Ascending aorta (tissue), 2 donors: ENCODE results near the gene SNAI1. TPM values are rescaled to one million over a fixed set of nuclear protein-coding genes. Genes with fewer than 3 reads are reported as not detected.
A peak's percentile ranks its signal among the peaks of the same experiment; 100 is the strongest.
"Not testable (repeated sequence)": the region's sequence is repeated elsewhere in the genome, so short reads cannot be mapped to it uniquely, and the experiment has no call there.

Experiments used
- DNase-seq, 2 donors: peaks; one replicate each; pipeline ENCODE4 v3.0.0-alpha.2; 2019; ENCODE audit warnings: low spot score in 2 of 2
- H3K27ac ChIP-seq, 2 donors: fragments of 200-600 bp; sonication (generic); one replicate each; pipeline ENCODE4 v1.5.1; 2016 to 2017; ENCODE audit warnings: mild to moderate bottlenecking in 1 of 2
- H3K27me3 ChIP-seq: fragments of 200-600 bp; sonication (generic); one replicate; pipeline ENCODE4 v1.5.1; 2017
- H3K36me3 ChIP-seq, 2 donors: fragments of 200-600 bp; sonication (generic); one replicate each; pipeline ENCODE4 v1.5.1; 2016
- H3K4me1 ChIP-seq, 2 donors: fragments of 200-600 bp; sonication (generic); one replicate each; pipeline ENCODE4 v1.5.1; 2016 to 2017; ENCODE audit warnings: mild to moderate bottlenecking in 1 of 2
- H3K4me3 ChIP-seq, 2 donors: fragments of 200-600 bp; sonication (generic); one replicate each; pipeline ENCODE4 v1.5.1; 2016 to 2017; ENCODE audit warnings: mild to moderate bottlenecking in 1 of 2
- H3K9me3 ChIP-seq, 2 donors: fragments of 200-600 bp; sonication (generic); one replicate each; pipeline ENCODE4 v1.5.1; 2016
- CTCF ChIP-seq, 3 experiments: fragments of 200-600 bp in 2 of 3; fragments of 450-650 bp in 1 of 3; sonication (generic) in 2 of 3; IDR thresholded peaks; one replicate each; pipeline ENCODE4 v1.5.1; 2016 to 2019; ENCODE audit warnings: antibody characterized with exemption in 3 of 3, mild to moderate bottlenecking in 1 of 3, moderate library complexity in 1 of 3
- intact Hi-C: fragments of 100-400 bp; cut with DNase I; formaldehyde crosslinking; loops from one replicate; pipeline ENCODE4 v1.15.1; 2023
- total RNA-seq: library from RNA; depleted of rRNA; stranded (reverse); fragments of >200 nt; gene quantifications from one replicate; pipeline ENCODE4 v1.1.0, GENCODE V29; 2016

SNAI1 gene
- total RNA-seq, 1 donor from 2014 or later, result 64.4 TPM

DNA sequence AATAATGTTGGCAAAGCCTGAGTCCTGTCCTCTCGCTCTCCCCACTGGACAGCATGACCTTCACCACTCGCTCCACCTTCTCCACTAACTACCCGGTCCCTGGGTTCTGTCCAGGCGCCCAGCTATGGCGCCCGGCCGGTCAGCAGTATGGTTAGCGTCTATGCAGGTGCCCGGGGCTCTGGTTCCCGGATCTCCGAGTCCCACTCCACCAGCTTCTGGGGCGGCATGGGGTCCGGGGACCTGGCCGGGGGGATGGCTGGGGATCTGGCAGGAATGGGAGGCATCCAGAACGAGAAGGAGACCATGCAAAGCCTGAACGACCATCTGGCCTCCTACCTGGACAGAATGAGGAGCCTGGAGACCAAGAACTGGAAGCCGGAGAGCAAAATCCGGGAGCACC is 26.1 kb upstream of the SNAI1 start:
- Histone ChIP-seq H3K36me3 (peaks cover 53 to 61% of the 10 kb centered on the region in 2 donors), H3K27ac (no peak overlapping the region), H3K27me3 (no peaks in the 10 kb centered on the region), H3K4me1 (no peaks in the 10 kb centered on the region), H3K4me3 (no peak overlapping the region), H3K9me3 (no peaks in the 10 kb centered on the region)
- intact Hi-C loops, result no loop called here
- DNase-seq, result no peak
- TF ChIP-seq CTCF (IDR thresholded peaks at IDR 0.05), result no peak

- intact Hi-C loops, H3K9me3 ChIP-seq, H3K27me3 ChIP-seq, DNase-seq, H3K4me3 ChIP-seq, H3K27ac ChIP-seq, H3K4me1 ChIP-seq: not testable (repeated sequence)
- H3K36me3 ChIP-seq, result peaks cover 50 to 55% of the 10 kb centered on the region in 2 donors
These were observed 25.5 kb upstream of the SNAI1 start for GRCh38 chr20:49957089-49957938.

DNA sequence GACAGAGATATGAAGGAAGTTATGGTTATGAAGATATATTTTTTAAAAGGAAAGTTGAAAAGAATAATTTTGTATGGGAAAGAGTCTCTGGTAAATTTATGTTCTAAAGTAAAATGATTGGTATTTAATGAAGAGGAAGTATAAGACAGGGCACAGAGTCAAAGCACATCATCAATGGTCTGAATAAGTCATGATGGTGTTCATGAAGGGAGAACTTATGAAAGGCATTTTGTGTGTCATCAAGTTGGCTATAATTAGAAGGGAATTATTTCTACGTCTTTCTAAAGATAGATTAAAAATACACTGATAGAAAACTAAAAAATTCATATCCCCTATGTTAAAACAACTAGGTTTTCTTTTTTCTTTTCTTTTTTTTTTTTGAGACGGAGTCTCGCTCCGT is 21.4 kb upstream of the SNAI1 start:
- TF ChIP-seq CTCF (IDR thresholded peaks at IDR 0.05), result no peak
- no peaks in the 10 kb centered on the region for H3K9me3 ChIP-seq
- no peak for DNase-seq
- intact Hi-C loops, result no loop called here
- no peak overlapping the region for H3K27ac ChIP-seq
- no peaks in the 10 kb centered on the region for H3K4me1 ChIP-seq
- H3K4me3 ChIP-seq, result no peak overlapping the region
- peaks cover 14 to 19% of the 10 kb centered on the region in 2 donors for H3K36me3 ChIP-seq
- H3K27me3 ChIP-seq, result no peaks in the 10 kb centered on the region

DNA sequence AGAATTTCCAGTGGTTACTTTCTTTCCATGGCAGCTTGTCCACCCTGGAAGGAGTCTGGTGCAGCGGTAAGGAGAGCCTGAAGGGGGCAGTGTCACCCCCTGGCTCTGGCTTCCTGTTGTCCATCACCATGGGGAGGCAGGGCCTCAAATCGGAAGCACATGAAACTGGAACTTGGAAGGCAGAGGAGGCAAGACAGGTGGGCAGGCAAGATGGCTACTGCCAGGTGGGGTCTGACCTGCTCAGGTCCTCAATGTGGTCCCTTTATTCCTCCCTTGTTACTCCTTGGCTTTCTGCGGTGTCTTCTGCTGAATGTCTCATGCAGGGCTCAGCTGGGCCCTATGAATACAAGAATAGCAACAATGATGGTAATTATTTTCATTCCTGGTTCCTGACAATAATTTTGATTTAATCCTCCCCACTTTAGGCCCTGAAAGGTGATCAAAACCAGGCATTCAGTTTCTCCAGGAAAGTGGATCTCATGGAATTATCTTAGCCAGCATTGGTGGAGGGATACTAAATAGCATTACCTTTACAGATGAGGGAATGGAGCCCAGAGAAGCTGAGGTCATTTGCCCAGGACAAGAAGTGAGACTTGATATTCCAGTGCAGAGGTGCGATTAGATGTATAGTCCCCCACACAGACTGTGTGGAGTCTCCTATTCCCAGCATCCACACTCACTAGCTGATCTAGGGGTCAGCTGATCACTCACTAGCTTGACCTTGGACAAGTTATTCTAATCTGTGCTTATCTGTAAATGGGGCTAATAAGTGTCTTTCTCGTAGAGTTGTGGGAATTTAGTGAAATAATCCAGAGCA is 17.6 kb upstream of the SNAI1 start:
- TF ChIP-seq CTCF (IDR thresholded peaks at IDR 0.05), result peak in 1 of 3 experiments; percentile 42
- no peak overlapping the region for H3K4me3 ChIP-seq
- DNase-seq, result no peak
- H3K9me3 ChIP-seq, result no peaks in the 10 kb centered on the region
- intact Hi-C loops, result no loop called here
- H3K36me3 ChIP-seq, result peaks cover 1 to 5% of the 10 kb centered on the region in 2 donors
- no peaks in the 10 kb centered on the region for H3K27me3 ChIP-seq
- no peak overlapping the region for H3K27ac ChIP-seq
- no peaks in the 10 kb centered on the region for H3K4me1 ChIP-seq

DNA sequence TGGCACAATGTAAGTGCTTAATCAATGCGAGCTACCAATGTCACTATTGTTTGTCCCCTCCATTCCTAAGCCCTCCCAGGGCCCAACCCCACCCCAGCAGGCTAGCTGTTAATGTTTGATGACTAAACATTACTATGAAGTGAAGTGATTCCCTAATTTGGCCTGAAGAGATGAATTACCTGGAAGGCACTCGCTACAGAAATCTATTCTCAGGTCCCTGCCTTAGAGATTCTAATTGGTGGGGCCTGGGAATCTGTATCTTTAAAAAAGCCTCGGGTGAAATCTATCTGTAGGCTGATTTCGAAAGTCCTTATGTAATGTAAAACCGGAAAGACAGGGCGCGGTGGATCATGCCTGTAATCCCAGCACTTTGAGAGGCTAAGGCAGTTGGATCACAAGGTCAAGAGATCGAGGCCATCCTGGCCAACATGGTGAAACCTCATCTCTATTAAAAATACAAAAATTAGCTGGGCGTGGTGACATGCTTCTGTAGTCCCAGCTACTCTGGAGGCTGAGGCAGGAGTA is 16.9 kb upstream of the SNAI1 start:
- no peak for TF ChIP-seq CTCF (IDR thresholded peaks at IDR 0.05)
- Histone ChIP-seq H3K36me3 (peaks cover 0 to 5% of the 10 kb centered on the region in 2 donors), H3K4me1 (no peaks in the 10 kb centered on the region), H3K9me3 (no peaks in the 10 kb centered on the region), H3K4me3 (no peak overlapping the region), H3K27me3 (no peaks in the 10 kb centered on the region), H3K27ac (no peak overlapping the region)
- intact Hi-C loops, result no loop called here
- DNase-seq, result no peak

DNA sequence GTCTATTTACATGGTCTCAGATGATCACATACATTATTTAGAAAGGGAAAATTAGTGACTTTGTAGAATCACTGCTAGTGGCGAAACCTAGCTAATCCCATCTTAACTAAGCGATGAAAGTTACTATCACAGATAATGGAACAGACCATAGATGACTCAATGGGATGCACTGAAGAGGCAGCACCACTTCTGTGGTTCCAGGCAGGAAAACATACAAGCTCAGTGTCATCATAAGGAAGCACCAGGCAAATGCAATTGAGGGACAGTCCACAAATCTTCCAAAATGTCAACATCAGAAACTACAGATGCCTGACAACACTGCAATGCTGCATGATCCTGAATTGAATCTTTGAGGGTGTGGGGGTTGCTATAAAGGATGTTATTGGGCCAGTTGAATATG is 15.9 kb upstream of the SNAI1 start:
- intact Hi-C loops, result no loop called here

More for the DNA sequence above, 15.9 kb upstream of the SNAI1 start:
- Histone ChIP-seq H3K9me3 (no peaks in the 10 kb centered on the region), H3K27ac (no peak overlapping the region), H3K36me3 (peaks cover 0 to 5% of the 10 kb centered on the region in 2 donors), H3K4me1 (no peaks in the 10 kb centered on the region), H3K27me3 (no peaks in the 10 kb centered on the region), H3K4me3 (no peak overlapping the region)
- TF ChIP-seq CTCF (IDR thresholded peaks at IDR 0.05), result no peak
- no peak for DNase-seq
